NCI-H82 (cell line): ENCODE results near the gene UPF3B.
"Not testable (repeated sequence)": the region's sequence is repeated elsewhere in the genome, so short reads cannot be mapped to it uniquely, and the experiment has no call there.

Experiments
- DNase-seq: peaks from one replicate; lab custom pipeline; 2025; lab: John Stamatoyannopoulos, UW

Gene UPF3B

GRCh38 chrX:119824221-119824620 is 28.5 kb downstream of the UPF3B start:
- not testable (repeated sequence) for DNase-seq

DNA sequence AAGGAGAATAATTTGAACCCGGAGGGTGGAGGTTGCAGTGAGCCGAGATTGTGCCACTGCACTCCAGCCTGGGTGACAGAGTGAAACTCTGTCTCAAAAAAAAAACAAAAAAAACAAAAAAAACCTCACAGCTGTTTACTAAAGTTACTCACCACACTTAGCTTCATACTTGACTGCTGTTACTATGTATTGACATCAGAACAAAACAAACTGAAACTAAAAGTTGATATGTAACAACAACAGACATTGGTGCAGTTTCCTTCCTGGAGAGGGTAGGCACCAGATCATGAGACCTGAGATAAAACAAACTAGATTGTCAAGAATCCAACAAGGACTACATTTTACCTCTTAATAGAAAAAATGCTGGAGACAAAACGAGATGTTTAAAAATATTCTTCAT is 31.1 kb downstream of the UPF3B start:
- not testable (repeated sequence) for DNase-seq

DNA sequence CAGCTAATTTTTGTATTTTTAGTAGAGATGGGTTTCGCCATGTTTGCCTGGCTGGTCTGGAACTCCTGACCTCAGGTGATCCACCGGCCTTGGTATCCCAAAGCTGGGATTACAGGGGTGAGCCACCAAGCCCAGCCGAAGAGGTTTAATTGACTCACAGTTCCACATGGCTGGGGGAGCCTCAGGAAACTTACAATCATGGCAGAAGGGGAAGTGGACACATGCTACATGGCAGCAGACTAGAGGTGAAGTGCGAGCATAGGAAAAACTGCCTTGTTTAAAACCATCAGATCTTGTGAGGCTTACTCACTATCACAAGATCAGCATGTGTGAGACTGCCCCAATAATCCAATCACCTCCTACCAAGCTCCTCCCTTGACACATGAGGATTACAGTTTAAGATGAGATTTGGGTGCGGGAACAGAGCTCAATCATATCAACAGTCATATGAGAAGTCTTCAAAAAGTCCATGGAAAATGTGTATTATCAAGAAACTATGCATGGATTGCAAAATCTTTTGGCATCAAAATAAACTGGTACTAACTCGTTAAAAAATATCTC is 35.6 kb downstream of the UPF3B start:
- peak; percentile 90 for DNase-seq

DNA sequence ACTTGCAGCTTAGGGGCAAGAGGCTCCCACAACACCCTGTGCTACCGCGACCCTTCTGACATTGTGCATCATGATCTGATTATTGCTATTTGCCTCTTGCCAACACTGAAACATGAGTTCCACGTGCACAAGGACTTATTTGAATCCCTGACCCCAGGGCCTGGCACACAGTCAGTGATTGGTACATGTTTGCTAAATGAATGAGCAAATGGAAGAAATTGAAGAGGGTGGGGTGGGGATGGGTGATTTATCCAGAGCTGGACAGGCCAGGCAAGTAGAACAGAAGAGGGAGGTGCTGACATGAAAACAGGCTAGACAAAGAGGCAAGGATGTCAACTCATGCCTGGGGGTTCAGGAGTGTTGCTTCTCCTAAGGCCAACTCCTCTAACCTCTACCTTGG is 36.5 kb downstream of the UPF3B start:
- DNase-seq: peak; percentile 62

DNA sequence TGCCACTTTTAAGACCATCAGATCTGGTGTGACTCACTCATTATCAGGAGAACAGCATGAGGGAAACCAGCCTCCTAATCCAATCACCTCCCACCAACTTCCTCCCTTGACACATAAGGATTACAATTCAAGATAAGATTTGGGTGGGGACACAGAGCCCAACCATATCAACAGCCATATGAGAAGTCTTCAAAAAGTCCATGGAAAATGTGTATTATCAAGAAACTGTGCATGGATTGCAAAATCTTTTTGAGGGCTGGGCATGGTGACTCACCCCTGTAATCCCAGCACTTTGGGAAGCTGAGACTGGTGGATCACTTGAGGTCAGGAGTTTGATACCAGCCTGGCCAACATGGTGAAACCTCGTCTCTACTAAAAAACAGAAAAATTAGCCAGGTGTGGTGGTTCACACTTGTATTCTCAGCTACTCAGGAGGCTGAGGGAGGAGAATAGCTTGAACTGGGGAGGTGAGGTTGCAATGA is 43.5 kb downstream of the UPF3B start:
- peak; percentile 31 for DNase-seq

- DNase-seq: not testable (repeated sequence)
These were observed 44.3 kb downstream of the UPF3B start for GRCh38 chrX:119808461-119808860.

- DNase-seq: no peak
These were observed 50.2 kb downstream of the UPF3B start for GRCh38 chrX:119802546-119802945.

GRCh38 chrX:119801253-119802221 is 51.2 kb downstream of the UPF3B start:
- DNase-seq: no peak

- DNase-seq: peak; percentile 98
These were observed 61.1 kb downstream of the UPF3B start, which contains the start of gene RPL39 for GRCh38 chrX:119791437-119792231. RPL39 (minus strand) TSS chrX:119791630; CDS start chrX:119791576, 54 bp downstream.

GRCh38 chrX:119790977-119791436 is 61.8 kb downstream of the UPF3B start:
- peak; percentile 55 for DNase-seq

DNA sequence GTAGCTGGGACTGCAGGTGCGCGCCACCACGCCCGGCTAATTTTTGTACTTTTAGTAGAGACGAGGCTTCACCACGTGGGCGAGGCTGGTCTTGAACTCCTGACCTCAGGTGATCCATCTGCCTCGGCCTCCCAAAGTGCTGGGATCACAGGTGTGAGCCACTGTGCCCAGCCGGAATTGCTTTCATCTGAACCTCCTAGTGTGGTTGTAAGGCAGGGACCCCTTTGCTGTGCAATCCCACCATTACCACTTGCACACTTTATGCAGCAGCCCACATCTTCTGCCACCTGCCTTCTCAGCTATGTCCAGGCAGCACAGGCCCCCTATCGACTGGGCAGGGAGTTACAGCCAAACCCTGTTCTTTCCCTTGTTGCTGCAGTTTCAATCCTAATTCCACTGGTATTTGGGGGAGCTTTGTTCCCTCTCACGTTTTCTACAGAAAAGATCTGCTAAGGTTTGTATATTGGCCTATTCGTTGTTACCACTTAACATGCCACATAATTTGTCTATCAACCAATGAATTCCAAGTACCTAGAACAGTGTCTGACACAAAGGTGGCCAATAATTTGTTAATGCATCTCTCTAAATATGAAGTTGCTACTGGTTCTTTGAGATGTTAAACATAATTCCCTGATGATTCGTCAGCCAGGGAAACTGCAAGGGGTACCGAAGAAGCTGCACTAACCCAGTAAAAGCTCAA is 67.9 kb downstream of the UPF3B start:
- peak; percentile 51 for DNase-seq
